GM18870 (cell line): ENCODE results near the gene FXYD7.
A peak's percentile ranks its signal among the peaks of the same experiment; 100 is the strongest.

Experiments
- ATAC-seq: cut with Tn5 transposase; IDR thresholded peaks from one replicate; pipeline ENCODE4 v1.9.1; 2021; ENCODE audit warnings: moderate library complexity; ENCODE audit not compliant: unreplicated experiment

The FXYD7 gene

DNA sequence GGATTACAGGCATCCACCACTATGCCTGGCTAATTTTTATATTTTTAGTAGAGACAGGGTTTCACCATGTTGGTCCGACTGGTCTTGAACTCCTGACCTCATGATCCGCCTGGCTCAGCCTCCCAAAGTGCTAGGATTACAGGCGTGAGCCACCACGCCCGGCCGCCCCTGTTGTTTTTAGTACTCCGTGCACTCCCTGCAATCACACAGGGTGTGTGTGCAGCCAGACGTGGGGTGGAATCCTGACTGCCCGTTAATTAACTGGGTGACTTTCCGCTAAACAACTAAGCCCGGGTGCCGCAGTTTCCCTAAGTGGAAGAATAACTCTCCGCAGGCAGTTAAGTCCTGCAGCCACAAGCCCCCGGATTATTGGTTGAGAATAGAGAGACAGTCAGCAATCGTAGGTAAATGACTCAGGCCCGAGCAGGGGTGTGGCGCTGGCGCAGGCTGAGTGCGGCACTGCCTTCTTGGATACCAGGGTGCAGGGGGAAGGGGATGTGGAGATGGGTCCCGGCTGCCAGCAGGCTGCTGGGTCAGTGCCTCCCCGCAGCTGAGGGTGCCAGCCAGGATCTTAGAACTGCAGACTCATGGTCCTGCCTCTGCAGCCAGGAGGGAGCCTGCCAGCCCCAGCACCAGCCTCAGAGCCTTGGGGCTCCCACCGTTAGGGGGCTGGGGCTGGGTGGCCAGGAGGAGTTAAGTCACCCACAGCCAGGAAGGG, 33.5 kb upstream of the FXYD7 start:
- no peak for ATAC-seq

DNA sequence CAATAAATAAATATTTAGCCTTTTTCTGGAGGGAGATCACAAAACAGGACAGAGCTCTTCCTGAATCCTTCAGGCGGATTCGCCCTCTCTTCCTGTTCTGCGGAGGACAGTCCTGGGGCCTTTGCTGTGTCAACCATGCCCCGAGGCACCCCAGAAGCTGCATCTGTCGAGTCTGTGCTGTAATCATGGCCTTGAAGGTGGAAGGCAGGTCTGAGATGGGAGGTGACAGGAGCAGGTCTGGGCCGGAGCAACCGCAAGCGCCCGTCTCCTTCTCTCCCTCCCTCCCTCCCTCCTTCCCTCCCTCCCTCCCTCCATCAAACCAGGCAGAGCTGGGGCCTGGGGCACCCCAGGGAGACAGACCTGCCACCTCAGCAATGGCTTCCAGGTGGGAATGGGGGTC, 32.1 kb upstream of the FXYD7 start:
- no peak for ATAC-seq

DNA sequence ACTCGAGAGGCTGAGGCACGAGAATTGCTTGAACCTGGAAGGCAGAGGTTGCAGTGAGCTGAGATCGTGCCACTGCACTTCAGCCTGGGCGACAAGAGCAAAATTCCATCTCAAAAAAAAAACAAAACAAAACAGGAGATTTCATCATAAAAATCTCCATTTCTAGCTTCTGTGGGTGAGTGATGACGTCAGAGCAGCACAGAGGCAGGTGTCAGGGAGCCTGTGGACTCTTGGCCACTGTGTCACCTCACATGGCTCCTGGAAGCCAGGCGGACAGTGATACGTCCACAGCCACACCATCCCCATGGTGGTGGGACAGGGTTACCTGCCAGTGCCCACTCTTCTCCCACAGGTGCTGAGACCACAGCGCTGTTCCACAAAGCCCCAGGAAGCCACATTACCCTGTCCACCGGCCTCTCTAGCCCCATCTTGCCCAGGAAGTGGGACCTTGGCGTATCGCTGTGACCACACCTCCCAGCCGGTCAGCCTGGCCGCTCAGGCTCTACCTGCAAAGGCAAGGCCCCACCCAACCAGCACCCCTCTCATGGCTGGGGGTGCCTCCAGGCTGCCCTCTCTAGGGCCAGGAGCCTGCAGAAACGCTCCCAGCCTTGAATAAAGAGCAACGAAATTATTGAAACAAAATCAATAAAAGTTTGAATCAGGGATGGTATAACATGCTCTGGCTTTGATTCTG, 29.9 kb upstream of the FXYD7 start:
- no peak for ATAC-seq

DNA sequence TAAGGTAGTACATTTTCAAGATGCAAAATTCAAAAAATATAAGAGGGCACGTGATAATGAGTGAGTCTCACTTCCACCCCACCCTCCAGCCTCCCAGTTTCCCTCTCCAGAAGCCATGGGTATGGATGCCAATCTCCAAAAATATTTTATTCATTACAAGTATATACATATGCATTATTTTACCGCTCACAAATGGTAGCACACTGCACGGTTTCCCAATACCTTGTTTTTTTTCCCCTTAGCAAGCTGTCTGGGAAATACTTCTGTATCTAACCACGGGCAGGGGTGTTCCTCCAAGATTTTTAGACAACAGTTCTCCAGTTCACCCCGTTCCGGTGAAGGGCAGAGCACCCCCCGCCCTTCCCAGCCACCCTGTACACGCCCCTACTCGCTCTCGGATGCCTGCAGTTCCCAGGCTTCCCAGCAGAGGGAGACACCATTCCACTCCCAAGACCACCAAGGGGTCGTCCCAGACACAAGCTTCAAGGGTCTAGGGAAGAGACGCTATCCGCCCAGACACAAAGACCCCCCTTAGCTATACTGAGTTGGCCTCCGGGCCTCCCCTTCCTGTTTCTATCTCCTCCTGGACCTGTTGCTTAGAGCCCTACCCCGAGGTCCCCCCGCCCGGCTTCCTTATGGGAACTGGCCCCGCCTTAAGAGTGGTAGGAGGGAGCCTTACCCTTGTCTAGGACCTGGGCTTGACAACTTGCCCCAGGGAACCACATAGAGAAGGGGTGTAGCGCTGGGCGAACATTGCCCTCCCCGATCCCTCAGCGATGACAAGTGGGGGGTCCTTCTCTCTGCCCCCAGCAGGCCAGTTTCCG, 28.5 kb upstream of the FXYD7 start:
- ATAC-seq, result no peak

DNA sequence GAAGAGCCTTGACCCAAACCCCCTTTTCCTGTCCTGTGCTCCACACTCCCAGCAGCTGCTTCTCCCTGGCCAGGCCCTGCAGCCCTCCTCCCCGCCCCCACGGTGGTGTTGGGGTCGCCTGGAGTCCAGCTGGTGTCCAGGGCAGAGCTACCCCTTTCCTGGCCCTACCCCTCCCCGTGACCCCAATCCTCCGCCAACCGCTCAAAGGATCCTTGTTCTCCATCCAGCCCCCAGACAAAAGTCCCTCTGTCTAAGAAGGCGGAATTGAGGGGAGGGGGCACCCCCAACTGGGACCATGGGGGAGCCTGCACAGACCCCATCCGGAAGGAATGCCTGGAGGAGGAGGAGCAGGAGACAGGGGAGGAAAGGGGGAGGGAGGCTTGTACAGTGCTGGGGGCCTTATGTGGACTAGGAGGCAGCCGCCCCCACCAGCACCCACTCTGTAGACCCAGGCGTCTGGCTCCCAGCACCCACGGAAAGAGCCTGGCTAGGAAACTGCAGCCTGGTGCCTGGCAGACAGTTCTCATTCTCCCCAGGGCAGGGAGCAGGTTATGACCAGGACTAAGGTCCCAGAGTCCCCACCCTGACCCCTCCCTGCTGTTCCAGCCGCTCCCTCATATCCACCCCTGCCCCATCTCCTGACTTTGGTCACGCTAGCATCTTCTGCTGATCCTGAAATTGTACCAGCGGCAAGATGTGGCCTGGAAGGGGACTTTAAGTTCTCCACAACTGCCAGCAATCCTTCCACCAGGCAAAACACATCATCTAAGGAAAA, 27.7 kb upstream of the FXYD7 start, which contains the start of gene FXYD3:
TSS of gene FXYD3 (plus strand) at position 647 of the 775 bp plus-strand sequence. CDS start 3,554 bp downstream, outside the sequence.
- ATAC-seq, result no peak

DNA sequence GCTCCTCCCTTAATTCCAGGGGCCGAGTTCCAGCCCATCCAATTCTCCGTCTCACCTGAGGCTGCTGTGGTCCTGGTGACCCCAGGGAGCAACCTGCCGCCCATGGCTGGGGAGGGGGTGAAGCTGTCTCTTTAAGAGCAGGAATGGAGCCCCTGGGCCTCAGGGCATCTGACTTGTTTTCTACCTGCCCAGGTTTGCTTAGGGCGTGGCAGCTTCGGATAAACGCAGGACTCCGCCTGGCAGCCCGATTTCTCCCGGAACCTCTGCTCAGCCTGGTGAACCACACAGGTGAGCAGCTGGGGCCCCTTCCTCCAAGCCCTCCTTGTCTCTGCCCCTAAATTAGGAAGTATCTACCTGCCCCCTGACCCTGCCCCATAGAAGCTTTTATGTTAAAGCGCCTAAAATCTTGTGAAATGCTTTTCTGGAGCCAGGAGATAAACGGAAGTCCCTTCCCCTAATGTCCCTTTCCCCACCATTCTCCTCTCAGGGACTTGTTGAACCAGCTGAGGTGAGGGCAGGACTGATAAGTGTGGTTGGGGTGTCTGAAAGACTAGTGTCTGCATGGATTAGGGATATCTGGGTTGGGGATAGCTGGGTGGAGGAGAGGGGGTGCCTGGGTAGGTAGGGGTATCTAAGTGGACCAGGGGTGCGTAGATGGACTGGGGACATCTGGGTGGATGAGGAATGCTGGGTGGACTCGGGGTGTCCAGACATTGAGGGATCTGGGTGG, 26.8 kb upstream of the FXYD7 start:
- ATAC-seq, result no peak

DNA sequence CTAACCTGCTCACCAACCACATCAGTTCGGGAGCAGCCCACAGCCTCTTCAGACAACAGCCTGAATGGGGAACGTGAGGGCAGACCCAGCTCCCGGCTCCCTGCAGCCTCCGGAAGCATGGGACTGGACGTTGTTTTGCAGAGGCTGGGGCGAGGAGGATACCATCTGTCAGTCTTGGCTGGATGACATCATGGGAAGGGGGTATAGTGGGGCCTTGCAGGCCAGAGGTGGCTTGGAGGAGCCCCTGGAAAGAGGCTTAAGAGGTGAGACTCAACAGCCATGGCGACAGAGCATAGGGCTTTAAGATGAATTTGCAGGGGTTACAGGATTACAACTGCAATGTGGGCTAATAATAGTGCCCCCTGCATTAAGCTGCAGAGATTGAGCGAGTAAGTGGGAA, 25.9 kb upstream of the FXYD7 start:
- no peak for ATAC-seq

DNA sequence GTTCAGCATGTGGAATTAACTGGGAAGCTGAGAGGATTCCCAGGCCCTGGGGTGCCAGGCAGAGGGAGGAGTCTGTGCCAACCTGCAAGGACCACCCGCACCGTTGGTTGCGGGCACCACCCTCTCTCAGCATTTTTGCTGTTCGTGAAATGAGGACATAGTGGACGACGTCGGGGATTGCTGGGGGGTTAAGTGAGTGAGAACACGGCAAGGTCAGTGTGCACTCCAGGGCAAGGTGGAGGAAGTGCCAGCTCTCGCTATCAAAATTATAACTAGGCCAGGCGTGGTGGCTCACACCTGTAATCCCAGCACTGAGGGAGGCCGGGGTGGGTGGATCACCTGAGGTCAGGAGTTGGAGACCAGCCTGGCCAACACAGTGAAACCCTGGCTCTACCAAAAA, 25.3 kb upstream of the FXYD7 start:
- no peak for ATAC-seq

DNA sequence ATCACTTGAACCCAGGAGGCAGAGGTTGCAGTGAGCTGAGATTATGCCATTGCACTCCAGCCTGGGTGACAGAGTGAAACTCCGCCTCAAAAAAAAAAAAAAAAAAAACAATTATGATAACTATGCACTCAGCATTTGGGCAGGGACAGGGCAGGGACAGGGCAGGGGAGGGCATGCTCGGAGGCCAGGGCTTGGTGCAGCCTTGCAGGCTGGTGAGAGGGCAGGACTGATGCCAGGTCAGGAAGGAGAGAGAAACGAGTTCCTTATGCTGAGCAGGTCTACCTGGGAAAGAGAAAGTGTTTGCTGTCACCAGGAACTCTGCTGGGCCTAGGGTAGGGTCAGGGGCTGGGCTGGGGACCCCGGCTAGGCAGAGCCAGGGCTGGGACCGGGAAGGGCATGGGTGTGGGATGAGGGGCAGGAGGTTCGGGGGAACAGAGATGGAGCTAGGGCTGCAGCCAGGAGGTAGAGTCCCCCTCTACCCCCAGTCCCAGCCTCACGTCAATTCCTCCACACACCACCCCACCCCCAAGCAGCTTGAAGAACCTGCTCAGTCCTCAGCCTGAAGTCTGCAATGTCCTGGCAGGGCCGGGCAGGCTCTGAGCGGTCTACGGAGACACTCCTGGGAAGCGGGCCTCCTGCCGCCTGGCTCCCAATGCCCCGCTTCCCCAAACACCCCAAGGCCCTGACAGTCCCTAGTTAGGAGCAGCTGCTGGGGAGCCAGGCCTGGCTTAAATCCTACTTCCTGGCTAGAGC, 24.6 kb upstream of the FXYD7 start:
- no peak for ATAC-seq

DNA sequence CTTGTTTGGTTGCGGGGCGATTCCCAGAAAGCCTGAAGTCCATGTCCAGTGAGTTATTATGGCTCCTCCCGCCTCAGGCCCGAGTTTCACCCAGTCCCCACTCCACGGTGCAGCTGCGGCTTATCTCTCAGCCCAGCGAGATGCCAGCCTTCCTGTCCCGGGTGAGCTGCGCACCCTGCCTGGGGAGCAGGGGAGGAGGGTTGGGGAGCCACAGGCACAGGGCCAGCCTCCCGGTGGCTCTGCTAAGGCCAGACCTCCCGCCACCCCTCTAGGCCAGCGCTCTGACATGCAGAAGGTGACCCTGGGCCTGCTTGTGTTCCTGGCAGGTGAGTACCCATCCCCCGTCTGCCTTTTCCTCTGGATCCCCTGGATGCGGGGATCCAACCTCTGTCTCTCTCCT, 24.0 kb upstream of the FXYD7 start:
- no peak for ATAC-seq

DNA sequence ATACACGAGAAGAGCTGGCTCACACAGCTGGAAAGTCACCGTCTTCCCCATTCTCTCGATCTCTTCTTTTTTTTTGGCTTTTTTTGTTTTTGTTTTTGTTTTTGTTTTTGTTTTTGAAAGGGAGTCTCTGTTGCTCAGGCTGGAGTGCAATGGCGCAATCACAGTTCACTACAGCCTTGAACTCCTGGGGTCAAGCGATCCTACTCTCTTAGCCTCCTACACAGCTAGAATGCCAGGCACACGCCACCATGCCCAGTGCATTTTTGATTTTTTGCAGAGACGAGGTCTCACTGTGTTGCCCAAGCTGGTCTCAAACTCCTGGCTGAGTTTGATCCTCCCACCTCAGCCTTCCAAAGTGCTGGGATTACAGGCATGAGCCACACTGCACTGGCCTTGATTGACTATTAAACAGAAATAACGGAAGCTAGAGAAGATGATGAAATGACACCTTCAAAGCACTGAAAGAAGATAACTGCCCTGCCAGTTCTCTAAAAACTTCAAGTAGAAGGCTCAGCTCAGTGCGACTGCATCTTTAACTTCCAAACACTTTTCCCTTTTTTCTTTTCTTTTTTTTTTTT, 23.4 kb upstream of the FXYD7 start:
- no peak for ATAC-seq

DNA sequence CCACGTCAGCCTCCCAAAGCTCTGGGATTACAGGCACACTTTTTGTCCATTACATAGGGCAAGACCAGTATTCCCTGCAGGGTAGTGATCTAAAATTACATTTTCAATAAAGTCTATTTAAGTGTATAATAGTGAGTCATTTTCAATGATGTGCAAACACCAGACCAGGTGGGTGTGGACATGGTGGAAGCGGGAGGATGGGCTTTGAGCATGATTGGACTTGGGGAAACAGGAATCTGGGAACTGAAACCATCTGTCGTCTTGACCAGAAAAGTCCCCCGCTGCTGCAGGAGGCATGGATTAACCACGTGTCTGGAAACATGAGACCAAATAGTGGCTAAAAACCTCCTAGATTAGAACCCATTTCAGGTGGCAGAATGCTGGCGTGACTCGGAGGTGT, 22.6 kb upstream of the FXYD7 start:
- ATAC-seq, result no peak

DNA sequence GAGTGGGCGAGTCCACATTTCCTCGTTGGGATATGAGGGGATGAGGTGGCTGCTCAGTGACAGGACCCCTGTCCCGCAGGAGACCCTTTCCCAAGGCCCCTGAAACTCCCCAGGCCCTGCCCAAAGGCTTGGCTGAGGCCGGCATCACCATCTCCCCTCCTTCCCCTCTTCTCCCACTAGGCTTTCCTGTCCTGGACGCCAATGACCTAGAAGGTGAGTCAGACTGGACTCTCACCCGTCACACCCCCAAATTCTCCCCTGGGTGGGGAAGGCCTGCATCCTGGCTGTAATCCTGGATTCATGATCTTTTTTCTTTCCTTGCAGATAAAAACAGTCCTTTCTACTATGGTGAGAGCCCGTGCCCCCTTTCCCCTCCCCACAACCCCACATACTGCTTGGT, 22.2 kb upstream of the FXYD7 start:
- no peak for ATAC-seq

DNA sequence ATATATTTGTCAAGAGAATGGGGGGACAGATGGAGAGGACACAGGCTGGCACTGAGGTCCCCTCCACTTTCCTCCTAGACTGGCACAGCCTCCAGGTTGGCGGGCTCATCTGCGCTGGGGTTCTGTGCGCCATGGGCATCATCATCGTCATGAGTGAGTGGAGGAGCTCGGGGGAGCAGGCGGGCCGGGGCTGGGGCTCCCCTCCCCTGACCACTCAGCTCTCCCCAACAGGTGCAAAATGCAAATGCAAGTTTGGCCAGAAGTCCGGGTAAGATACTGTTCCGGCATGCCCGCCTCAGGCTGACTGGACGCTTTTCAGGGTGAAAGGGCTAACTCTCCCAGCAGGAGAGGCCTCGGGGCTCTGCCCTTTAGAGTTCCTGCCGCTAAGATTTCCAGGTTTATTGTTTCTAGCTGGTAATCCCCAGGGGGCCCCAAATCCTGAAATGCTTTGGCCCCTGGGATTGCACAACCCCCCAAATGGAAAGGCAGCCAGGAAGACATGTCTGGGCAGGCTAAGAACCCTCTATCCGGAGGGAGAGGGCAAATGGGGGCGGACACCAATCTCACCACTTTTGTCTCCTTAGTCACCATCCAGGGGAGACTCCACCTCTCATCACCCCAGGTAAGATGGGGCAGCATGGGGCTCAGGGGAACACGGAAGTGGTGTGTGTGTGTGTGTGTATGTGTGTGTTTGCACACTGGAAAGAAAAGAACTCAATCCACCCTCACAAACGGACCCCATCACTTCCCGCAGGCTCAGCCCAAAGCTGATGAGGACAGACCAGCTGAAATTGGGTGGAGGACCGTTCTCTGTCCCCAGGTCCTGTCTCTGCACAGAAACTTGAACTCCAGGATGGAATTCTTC, 20.1 kb upstream of the FXYD7 start:
- no peak for ATAC-seq

DNA sequence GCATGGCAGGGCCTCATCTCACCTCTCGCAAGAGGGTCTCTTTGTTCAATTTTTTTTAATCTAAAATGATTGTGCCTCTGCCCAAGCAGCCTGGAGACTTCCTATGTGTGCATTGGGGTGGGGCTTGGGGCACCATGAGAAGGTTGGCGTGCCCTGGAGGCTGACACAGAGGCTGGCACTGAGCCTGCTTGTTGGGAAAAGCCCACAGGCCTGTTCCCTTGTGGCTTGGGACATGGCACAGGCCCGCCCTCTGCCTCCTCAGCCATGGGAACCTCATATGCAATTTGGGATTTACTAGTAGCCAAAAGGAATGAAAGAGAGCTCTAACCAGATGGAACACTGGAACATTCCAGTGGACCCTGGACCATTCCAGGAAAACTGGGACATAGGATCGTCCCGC, 19.5 kb upstream of the FXYD7 start:
- ATAC-seq, result no peak

DNA sequence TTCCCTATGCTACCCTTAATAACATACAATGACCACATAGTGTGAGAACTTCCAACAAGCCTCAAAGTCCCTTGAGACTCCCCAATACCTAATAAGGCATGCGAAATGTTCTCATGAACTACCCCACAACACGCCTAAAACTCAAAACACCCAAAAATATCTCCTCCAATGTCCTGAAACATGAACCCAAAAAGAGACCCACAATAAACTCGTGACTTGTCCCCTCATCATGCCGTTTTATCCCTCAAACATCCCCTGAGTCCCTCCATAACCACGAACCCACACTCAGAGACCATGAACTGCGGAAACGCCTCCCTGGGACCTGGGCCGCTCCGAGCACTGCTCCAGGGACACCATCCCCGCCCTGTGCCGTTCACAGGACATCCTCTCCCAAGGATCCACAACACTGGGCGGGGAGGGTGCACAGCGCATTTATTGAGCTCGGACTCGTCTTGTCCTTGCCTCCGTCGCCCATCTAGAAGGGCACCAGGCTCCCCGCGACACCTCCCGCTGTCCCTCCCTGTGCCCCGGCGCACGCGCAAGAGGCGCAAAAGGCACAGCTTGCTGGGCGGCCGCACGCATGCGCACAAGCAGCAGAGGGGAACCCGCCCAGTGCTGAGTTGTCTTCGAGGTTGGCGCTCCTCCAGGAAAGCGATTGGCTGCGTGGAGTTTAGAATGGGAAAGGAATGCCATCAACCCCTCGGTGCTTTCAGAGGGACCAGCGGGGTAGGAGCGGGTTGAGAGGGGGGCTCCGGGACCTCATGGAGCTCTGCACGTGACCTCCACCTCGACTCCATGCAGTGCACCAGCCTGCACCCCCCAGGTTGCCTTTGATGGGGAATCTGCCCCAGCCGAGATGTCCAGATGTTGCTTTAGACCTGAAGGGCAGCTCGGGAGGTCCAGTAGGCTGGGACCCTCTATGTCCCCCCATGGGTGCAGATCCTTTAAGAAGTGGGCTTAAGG, 18.7 kb upstream of the FXYD7 start:
- ATAC-seq, result peak; percentile 42

DNA sequence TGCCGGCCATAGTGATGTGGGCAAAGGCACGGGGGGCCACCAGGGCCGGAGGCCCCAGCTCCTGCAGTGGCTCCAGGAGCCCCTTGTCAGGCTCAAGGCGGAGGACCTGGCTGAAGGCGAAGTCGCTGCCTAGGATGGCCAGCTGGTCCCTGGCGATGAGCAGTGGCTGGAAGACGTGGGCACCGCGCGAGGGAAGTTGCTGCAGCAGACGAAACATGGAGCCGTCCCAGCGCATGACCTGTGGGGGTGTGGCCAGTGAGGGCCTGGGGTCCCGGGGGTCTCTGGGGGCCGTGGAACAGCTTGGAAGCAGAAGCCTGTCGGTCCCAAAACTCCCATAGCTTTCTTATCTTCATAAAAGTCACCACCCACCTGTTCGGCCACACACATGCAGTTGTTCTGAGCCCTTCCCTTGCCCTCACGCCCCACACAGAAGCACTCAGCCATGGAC, 17.8 kb upstream of the FXYD7 start:
- ATAC-seq, result no peak
